Measurements from ENCODE around the gene VARS2.

Gene VARS2

GRCh38 chr6:30885999-30886896, 27.8 kb upstream of the VARS2 start:
- H3K27me3 ChIP-seq (ENCODE audit: insufficient read depth, low read length), result no peaks in the 10 kb centered on the region
- peak overlapping the region; percentile 91 for H3K27ac ChIP-seq (ENCODE audit: low read length)
- H3K36me3 ChIP-seq (ENCODE audit: insufficient read depth, low read depth, low read length), result peaks cover 32% of the 10 kb centered on the region
- peak overlapping the region; percentile 81; the same call in 1 of the 2 replicates for H3K9ac ChIP-seq (ENCODE audit: low read depth, low read length)
- peaks cover 31% of the 10 kb centered on the region for H3K4me1 ChIP-seq (ENCODE audit: insufficient read depth, low read length)
- peak overlapping the region; percentile 63 for H3K4me3 ChIP-seq (ENCODE audit: low read length)
- H3K9me3 ChIP-seq (ENCODE audit: insufficient read depth, low read depth, low read length), result no peaks in the 10 kb centered on the region

GRCh38 chr6:30886897-30887255, 27.2 kb upstream of the VARS2 start:
- peak overlapping the region; percentile 63; the same call in 1 of the 2 replicates for H3K4me3 ChIP-seq (ENCODE audit: low read length)

DNA sequence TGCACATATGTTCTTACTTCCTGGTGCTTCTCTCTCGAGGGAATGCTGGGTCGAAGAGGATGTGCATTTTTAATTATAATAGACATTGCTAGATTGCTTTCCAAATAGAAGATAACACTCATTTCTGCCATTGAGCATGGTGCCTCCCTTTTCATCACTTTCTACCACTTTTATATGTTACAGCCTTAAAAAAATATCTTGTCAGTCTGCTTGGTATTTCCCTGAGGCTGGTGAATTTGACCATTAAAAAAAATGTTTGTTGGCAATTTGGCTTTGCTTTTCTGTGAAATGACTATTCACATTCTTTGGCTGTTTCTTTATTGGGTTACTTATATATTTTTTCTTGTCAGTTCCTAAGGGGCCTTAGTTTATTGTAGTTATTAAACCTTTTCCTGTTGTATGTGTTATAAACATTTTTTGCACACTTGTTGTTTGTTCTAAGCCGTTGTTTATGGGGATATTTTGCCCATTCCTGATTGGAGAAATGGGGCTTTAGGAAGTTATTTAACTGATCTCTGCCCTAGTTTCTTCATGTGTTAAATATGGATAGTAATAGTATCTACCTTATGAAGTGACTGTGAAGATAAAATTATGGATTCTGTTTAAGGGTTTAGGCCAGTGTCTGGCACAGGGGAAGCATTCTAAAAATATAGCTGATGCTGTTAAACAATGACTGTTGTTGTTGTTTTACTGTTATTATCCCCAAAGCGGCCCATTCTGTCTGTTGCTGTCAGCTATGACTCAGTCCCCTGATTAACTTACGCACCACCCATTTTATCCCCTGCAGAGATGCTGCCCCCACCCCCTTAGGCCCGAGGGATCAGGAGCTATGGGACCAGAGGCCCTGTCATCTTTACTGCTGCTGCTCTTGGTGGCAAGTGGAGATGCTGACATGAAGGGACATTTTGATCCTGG, 25.9 kb upstream of the VARS2 start:
- H3K27me3 ChIP-seq (ENCODE audit: insufficient read depth, low read length), result no peaks in the 10 kb centered on the region
- no peaks in the 10 kb centered on the region for H3K9me3 ChIP-seq (ENCODE audit: insufficient read depth, low read depth, low read length)
- H3K36me3 ChIP-seq (ENCODE audit: insufficient read depth, low read depth, low read length), result peaks cover 52% of the 10 kb centered on the region
- H3K4me1 ChIP-seq (ENCODE audit: insufficient read depth, low read length), result peaks cover 21% of the 10 kb centered on the region
- H3K9ac ChIP-seq (ENCODE audit: low read depth, low read length), result no peak overlapping the region
- H3K4me3 ChIP-seq (ENCODE audit: low read length), result no peak overlapping the region
- no peak overlapping the region for H3K27ac ChIP-seq (ENCODE audit: low read length)

More at GRCh38 chr6:30886897-30887255, 27.2 kb upstream of the VARS2 start:
- Histone ChIP-seq H3K4me1 (ENCODE audit: insufficient read depth, low read length) (peaks cover 25% of the 10 kb centered on the region), H3K36me3 (ENCODE audit: insufficient read depth, low read depth, low read length) (peaks cover 39% of the 10 kb centered on the region), H3K9me3 (ENCODE audit: insufficient read depth, low read depth, low read length) (no peaks in the 10 kb centered on the region), H3K9ac (ENCODE audit: low read depth, low read length) (peak overlapping the region; percentile 55; the same call in 1 of the 2 replicates), H3K27me3 (ENCODE audit: insufficient read depth, low read length) (no peaks in the 10 kb centered on the region), H3K27ac (ENCODE audit: low read length) (no peak overlapping the region)

- H3K9ac ChIP-seq (ENCODE audit: low read depth, low read length), result no peak overlapping the region
- H3K27me3 ChIP-seq (ENCODE audit: insufficient read depth, low read length), result no peaks in the 10 kb centered on the region
- no peak overlapping the region for H3K4me3 ChIP-seq (ENCODE audit: low read length)
- H3K27ac ChIP-seq (ENCODE audit: low read length), result no peak overlapping the region
- H3K36me3 ChIP-seq (ENCODE audit: insufficient read depth, low read depth, low read length), result peaks cover 59% of the 10 kb centered on the region
- peaks cover 21% of the 10 kb centered on the region for H3K4me1 ChIP-seq (ENCODE audit: insufficient read depth, low read length)
- no peaks in the 10 kb centered on the region for H3K9me3 ChIP-seq (ENCODE audit: insufficient read depth, low read depth, low read length)
Observed at GRCh38 chr6:30888816-30889495, 25.1 kb upstream of the VARS2 start.

- no peak overlapping the region for H3K4me3 ChIP-seq (ENCODE audit: low read length)
- H3K9ac ChIP-seq (ENCODE audit: low read depth, low read length), result no peak overlapping the region
- peaks cover 21% of the 10 kb centered on the region for H3K4me1 ChIP-seq (ENCODE audit: insufficient read depth, low read length)
- no peak overlapping the region for H3K27ac ChIP-seq (ENCODE audit: low read length)
- no peaks in the 10 kb centered on the region for H3K27me3 ChIP-seq (ENCODE audit: insufficient read depth, low read length)
- H3K9me3 ChIP-seq (ENCODE audit: insufficient read depth, low read depth, low read length), result no peaks in the 10 kb centered on the region
- peaks cover 65% of the 10 kb centered on the region for H3K36me3 ChIP-seq (ENCODE audit: insufficient read depth, low read depth, low read length)
Observed at GRCh38 chr6:30889496-30889885, 24.5 kb upstream of the VARS2 start.

DNA sequence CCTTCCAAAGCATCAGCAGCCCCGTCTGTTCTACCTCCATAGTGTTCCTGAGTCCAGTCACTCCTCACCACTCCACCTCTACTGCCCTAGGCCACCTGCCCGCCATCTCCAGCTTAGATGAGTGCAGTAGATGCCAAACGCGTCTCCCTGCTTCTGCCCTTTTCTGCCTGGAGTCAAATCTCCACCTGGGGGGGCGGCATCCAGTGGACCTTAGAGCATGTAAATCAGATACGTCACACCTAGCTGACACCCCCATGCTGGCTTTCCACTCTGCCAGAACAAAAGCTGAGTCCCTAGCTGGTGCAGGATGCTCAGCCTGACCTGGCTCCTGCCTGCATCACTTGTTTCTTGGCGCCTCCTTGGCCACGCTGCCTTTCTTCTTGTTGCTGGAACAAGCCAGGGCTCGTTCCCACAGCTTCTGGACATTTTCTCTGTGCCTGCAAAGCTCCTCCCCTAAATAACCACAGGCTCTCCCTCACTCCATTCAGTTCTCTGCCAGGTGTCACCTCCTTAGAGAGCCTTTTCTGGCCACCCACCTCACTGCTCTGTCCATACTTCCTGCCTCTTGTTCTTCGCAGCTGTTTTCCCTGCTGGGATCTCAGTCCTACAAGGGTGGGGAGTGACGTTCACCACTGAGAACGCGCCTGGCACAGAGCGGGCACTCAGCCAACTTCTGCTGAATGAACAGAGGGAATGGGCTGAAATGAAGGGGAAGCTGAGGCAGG, 24.0 kb upstream of the VARS2 start:
- Histone ChIP-seq H3K4me1 (ENCODE audit: insufficient read depth, low read length) (peaks cover 18% of the 10 kb centered on the region), H3K9ac (ENCODE audit: low read depth, low read length) (no peak overlapping the region), H3K9me3 (ENCODE audit: insufficient read depth, low read depth, low read length) (no peaks in the 10 kb centered on the region), H3K36me3 (ENCODE audit: insufficient read depth, low read depth, low read length) (peaks cover 71% of the 10 kb centered on the region), H3K27me3 (ENCODE audit: insufficient read depth, low read length) (no peaks in the 10 kb centered on the region), H3K4me3 (ENCODE audit: low read length) (no peak overlapping the region), H3K27ac (ENCODE audit: low read length) (no peak overlapping the region)

DNA sequence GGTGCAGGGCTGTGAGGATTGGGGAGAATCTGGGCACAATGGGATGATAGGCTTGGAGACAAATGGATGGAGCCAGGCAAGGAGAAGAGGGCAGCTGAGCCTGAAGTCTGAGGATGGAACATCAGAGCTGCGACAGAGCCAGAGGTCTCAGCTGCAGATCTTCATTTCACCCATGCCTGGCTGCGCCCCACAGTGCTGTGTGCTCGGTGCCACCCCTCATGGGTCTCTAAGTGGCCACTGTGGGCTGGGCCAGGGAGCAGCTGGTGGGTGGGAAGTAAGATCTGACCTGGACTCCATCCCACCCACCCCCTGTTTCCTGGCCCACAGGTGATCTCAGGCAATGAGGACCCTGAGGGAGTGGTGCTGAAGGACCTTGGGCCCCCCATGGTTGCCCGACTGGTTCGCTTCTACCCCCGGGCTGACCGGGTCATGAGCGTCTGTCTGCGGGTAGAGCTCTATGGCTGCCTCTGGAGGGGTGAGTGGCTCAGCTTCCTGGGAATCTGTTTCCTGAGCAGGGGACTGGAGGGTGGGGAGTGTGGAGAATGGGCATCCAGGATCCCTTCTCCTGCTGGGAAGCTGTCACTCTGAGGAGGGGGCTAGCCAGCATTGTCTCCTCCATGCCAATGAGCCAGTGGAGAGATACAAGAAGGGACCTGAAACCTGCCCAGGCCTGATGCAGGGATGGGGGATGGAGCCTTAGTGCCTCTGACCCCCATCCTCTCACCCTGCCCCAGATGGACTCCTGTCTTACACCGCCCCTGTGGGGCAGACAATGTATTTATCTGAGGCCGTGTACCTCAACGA, 23.2 kb upstream of the VARS2 start:
- H3K4me1 ChIP-seq (ENCODE audit: insufficient read depth, low read length), result peaks cover 11% of the 10 kb centered on the region; the same call in 1 of the 2 replicates
- H3K9ac ChIP-seq (ENCODE audit: low read depth, low read length), result no peak overlapping the region
- H3K27me3 ChIP-seq (ENCODE audit: insufficient read depth, low read length), result no peaks in the 10 kb centered on the region
- no peaks in the 10 kb centered on the region for H3K9me3 ChIP-seq (ENCODE audit: insufficient read depth, low read depth, low read length)
- H3K27ac ChIP-seq (ENCODE audit: low read length), result no peak overlapping the region
- no peak overlapping the region for H3K4me3 ChIP-seq (ENCODE audit: low read length)
- peaks cover 78% of the 10 kb centered on the region for H3K36me3 ChIP-seq (ENCODE audit: insufficient read depth, low read depth, low read length)

DNA sequence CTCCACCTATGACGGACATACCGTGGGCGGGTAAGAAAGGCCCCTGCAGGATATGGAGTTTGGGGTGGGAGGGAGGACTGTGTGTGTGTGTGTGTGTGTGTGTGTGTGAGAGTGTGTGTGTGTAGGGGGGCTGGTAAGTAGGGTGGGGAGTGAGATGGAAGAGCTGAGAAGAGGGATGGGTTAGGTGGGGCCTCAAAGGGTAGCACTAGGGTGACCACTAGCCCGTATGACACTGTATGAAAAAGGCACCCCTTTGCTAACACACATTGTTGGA, 22.7 kb upstream of the VARS2 start:
- peaks cover 84% of the 10 kb centered on the region for H3K36me3 ChIP-seq (ENCODE audit: insufficient read depth, low read depth, low read length)
- H3K4me1 ChIP-seq (ENCODE audit: insufficient read depth, low read length), result peaks cover 9% of the 10 kb centered on the region; the same call in 1 of the 2 replicates
- H3K9me3 ChIP-seq (ENCODE audit: insufficient read depth, low read depth, low read length), result no peaks in the 10 kb centered on the region
- H3K9ac ChIP-seq (ENCODE audit: low read depth, low read length), result no peak overlapping the region
- no peak overlapping the region for H3K27ac ChIP-seq (ENCODE audit: low read length)
- H3K4me3 ChIP-seq (ENCODE audit: low read length), result no peak overlapping the region
- no peaks in the 10 kb centered on the region for H3K27me3 ChIP-seq (ENCODE audit: insufficient read depth, low read length)

DNA sequence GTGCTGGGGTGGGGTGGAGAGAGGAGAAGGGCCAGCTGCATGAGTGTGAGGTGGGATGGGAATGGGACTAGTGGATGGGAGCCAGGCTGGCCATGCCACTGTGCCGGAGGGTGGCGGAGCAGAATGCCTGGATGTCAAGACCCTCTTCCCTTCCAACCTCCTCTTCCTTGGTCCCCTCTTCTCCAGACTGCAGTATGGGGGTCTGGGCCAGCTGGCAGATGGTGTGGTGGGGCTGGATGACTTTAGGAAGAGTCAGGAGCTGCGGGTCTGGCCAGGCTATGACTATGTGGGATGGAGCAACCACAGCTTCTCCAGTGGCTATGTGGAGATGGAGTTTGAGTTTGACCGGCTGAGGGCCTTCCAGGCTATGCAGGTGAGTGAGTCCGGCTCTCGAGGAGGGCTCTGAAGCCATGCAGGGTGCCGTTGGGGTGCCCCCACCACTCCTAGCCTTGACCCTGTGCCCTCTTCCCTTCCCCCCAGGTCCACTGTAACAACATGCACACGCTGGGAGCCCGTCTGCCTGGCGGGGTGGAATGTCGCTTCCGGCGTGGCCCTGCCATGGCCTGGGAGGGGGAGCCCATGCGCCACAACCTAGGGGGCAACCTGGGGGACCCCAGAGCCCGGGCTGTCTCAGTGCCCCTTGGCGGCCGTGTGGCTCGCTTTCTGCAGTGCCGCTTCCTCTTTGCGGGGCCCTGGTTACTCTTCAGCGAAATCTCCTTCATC, 22.1 kb upstream of the VARS2 start:
- Histone ChIP-seq H3K9me3 (ENCODE audit: insufficient read depth, low read depth, low read length) (no peaks in the 10 kb centered on the region), H3K4me1 (ENCODE audit: insufficient read depth, low read length) (peaks cover 5% of the 10 kb centered on the region; the same call in 1 of the 2 replicates), H3K36me3 (ENCODE audit: insufficient read depth, low read depth, low read length) (peaks cover 90% of the 10 kb centered on the region), H3K27me3 (ENCODE audit: insufficient read depth, low read length) (no peaks in the 10 kb centered on the region), H3K27ac (ENCODE audit: low read length) (no peak overlapping the region), H3K9ac (ENCODE audit: low read depth, low read length) (no peak overlapping the region), H3K4me3 (ENCODE audit: low read length) (no peak overlapping the region)

DNA sequence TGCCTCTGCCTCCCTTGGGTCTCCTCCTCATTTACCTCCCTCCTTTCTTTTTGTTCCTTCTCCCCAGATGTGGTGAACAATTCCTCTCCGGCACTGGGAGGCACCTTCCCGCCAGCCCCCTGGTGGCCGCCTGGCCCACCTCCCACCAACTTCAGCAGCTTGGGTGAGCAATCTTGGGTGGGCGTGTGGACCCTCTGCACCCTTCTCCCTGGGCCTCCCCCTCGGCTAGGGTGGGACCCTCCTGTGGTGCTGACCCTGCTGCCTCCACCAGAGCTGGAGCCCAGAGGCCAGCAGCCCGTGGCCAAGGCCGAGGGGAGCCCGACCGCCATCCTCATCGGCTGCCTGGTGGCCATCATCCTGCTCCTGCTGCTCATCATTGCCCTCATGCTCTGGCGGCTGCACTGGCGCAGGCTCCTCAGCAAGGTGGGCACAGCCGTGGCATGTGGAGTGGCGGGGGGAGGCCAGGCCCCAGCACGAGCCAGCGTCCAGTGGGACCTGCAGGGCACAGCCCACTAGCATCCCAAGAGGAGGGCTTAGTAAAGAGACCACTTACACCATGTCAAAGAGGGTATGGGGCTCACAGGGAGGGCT, 20.9 kb upstream of the VARS2 start:
- peaks cover 99% of the 10 kb centered on the region for H3K36me3 ChIP-seq (ENCODE audit: insufficient read depth, low read depth, low read length)
- 0 out of 2 replicates have a peak, but pooled peaks cover 4% of the 10 kb centered on the region for H3K4me1 ChIP-seq (ENCODE audit: insufficient read depth, low read length)

More for the DNA sequence above, 20.9 kb upstream of the VARS2 start:
- no peak overlapping the region for H3K4me3 ChIP-seq (ENCODE audit: low read length)
- no peak overlapping the region for H3K27ac ChIP-seq (ENCODE audit: low read length)
- H3K9me3 ChIP-seq (ENCODE audit: insufficient read depth, low read depth, low read length), result no peaks in the 10 kb centered on the region
- H3K9ac ChIP-seq (ENCODE audit: low read depth, low read length), result no peak overlapping the region
- H3K27me3 ChIP-seq (ENCODE audit: insufficient read depth, low read length), result no peaks in the 10 kb centered on the region

Data from iPS-20b (cell line).